Stimulated activated CD8-positive, alpha-beta memory T cell treated with anti-CD3 and anti-CD28 coated beads, Interleukin-7, amount 100 ng/mL, for 4 hours (primary cell): Measurements from ENCODE around the gene KBTBD13.
A peak's percentile ranks its signal among the peaks of the same experiment; 100 is the strongest.
"Not testable (repeated sequence)": the region's sequence is repeated elsewhere in the genome, so short reads cannot be mapped to it uniquely, and the experiment has no call there.

Source experiments
- DNase-seq, 2 donors: peaks; one replicate each; pipeline ENCODE4 v3.0.0-alpha.2; 2020; ENCODE audit warnings: low read depth in 2 of 2

The KBTBD13 gene

GRCh38 chr15:65069779-65070546 is 6.6 kb upstream of the KBTBD13 start:
- DNase-seq: no peak

GRCh38 chr15:65071381-65071811 is 5.2 kb upstream of the KBTBD13 start:
- no peak for DNase-seq

DNA sequence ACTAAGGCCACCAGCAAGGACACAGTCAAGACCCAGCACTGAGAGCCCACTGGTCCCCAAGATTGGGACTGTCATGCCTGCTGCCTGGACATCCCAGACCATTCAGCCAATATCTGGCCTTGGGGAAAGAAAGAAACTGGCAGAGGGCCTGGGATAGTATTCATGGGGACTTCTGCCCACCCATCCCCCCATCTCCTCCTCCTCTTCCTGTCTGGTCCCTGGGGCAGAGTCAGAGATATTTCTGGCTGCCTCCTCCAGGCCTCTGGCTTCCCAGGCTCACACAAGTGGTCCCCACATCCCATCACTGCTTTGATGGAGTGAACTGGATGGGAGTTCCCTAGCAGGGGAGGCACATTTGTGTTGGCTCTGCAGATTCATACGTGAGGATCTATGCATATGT is 4.5 kb upstream of the KBTBD13 start:
- no peak for DNase-seq

- DNase-seq: no peak
These were observed 3.9 kb upstream of the KBTBD13 start for GRCh38 chr15:65072617-65073016.

DNA sequence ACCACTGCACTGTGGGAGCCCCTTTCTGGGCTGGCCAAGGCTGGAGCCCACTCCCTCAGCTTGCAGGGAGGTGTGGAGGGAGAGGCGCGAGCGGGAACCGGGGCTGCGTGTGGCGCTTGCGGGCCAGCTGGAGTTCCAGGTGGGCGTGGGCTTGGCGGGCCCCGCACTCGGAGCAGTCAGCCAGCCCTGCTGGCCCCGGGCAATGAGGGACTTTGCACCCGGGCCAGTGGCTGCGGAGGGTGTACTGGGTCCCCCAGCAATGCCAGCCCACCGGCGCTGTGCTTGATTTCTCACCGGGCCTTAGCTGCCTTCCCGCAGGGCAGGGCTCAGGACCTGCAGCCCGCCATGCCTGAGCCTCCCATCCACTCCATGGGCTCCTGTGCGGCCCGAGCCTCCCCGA is 1.6 kb upstream of the KBTBD13 start:
- not testable (repeated sequence) for DNase-seq

DNA sequence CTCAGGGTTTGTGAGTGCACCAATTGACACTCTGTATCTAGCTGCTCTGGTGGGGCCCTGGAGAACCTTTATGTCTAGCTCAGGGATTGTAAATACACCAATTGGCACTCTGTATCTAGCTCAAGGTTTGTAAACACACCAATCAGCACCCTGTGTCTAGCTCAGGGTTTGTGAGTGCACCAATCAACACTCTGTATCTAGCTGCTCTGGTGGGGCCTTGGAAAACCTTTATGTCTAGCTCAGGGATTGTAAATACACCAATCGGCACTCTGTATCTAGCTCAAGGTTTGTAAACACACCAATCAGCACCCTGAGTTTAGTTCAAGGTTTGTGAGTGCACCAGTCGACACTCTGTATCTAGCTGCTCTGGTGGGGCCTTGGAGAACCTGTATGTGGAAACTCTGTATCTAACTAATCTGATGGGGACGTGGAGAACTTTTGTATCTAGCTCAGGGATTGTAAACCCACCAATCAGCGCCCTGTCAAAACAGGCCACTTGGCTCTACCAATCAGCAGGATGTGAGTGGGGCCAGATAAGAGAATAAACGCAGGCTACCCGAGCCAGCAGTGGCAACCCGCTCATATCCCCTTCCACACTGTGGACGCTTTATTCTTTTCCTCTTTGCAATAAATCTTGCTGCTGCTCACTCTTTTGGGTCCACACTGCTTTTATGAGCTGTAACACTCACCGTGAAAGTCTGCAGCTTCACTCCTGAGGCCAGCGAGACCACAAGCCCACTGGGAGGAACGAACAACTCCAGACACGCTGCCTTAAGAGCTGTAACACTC is 745 bp upstream of the KBTBD13 start:
- DNase-seq: not testable (repeated sequence)

GRCh38 chr15:65077291-65077980 is 890 bp downstream of the KBTBD13 start:
- no peak for DNase-seq

DNA sequence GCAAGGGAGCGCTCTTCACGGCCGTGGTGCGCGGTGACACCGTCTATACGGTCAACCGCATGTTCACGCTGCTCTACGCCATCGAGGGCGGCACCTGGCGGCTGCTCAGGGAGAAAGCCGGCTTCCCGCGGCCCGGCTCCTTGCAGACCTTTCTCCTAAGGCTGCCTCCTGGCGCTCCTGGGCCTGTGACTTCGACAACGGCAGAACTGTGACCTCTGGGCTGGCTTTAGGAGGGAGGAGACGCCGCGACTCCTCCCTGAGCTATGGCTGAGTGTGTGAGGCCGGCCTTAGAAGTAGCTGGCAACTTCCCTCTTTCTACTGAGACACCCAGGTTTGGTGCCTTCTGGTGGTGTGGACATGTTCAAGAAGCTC is 1.4 kb downstream of the KBTBD13 start:
- DNase-seq: peak in 1 of 2 donors; percentile 21

DNA sequence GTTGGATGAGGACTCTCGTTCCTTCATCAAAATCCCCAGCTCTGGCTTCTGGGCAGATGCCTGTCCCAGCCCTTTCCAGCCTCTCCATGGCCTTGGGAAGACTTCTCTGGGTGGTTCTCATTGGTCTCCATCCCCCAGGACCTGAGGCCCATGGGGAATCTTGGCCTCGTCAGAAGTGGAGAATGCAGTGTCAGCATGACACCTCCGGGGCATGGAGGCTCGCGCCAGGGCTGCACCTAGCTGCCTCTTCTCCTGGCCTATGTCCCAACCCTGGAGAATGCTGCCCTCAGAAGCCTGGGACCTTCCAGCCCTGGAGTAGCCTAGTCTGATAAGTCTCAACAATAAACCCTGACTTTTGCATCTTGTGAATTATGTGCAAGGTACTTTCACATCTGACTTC is 3.0 kb downstream of the KBTBD13 start:
- DNase-seq: no peak

- no peak for DNase-seq
These were observed 4.7 kb downstream of the KBTBD13 start for GRCh38 chr15:65081270-65081669.

DNA sequence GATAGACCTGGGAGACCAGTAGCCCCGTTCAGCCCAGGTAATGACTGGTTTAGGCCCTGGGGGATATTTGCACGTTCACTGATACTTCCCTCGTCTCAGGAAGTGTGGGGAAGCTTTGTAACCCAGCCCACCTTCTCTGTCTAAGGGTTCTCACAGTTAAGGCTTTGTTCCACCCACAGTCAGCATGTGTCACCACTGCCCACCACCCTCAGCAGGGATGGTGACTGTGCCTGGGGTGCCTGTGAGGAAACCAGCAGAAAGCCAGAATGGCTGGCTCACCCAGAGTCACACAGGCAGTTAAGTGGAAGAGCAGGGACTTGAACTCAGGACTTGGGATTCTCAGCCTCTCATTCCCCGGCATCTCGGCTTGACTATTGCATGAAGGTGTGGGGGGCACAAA is 5.2 kb downstream of the KBTBD13 start:
- DNase-seq: peak; percentile 8 to 14

DNA sequence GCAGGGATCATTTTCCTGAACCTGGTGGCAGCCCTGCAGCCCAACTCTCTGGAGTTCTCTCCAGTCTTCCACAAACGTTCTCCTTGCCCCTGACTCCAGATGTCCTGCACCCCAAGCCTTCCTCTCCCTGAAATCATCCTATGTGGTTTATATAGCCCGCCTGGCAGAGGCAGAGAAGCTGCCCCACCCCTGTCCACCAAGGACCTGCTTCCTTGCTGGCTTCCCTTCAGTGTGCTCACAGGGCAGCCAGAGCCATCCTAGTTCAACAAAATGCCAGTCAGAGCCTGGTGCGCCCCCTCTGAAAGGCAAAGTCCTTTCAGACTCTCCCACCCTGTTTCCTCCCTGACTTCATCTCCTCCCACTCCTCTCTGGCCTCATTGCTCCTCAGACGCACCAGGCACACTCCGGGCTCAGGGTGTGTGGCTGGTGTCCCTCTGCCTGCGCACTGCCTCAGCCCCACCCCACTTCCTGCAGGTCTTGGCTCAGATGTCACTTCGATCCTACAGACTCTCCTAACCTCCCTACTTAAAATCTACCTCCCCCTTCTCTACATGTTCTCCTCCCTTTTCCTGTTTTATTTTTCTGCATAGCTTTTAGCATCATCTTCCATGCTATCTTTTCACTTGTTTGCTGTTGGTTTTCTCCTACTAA is 5.9 kb downstream of the KBTBD13 start:
- DNase-seq: no peak

DNA sequence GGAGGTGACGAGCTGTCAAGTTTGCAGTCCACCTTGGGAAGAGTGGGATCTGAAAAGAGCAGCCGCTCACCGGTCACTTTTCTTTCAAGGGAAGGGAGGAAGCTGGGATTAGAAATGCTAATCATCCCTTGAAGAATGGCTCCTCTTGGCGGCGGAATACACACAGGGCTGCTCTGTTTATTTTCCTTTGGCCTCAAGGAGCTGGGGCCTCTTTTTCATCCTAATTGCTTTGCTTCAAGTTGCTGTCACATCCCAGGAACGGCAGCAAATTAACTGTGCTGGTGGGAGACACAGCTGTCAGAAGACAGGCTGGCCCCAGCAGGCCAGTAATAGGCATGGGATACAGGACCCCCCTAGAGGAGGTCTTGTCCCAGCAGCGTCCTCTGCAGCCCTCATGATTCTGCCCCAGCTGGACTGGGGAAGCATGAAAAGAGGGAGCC is 6.7 kb downstream of the KBTBD13 start:
- DNase-seq: no peak

GRCh38 chr15:65084500-65085206 is 8.1 kb downstream of the KBTBD13 start:
- no peak for DNase-seq

- no peak for DNase-seq
These were observed 8.7 kb downstream of the KBTBD13 start for GRCh38 chr15:65085207-65085753.

DNA sequence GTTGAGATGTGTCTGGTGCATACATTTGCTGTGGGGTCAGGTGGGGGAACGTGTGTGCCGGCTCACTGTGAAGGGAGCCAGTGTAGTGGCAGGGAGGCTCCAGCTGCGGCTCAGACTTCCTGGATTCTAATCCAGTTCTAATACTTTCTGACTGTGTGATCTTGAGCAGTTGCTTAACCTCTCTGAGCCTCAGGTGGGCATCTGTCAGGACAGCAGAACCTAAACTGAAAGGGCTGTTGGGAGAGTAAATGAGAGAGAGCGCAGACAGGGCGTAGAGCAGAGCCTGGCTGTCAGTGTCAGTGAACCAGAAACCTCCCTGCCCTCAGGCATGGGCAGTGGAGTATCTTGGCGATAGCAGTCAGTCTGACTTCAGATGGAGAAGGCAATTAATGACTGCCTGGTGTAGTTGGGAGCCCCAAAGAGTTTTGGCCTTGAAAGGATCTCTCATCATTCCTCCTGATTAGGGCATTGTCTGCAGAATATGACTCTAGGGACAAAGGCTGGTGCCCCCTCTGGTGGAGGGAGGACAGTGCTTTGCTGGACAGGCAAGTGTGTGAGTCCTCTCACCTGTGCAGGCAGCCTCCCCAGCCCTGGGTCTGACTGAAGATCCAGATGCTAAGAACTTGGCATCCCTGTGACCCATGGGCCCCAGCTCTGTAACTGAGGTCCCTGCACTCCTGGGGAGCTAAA is 9.6 kb downstream of the KBTBD13 start:
- no peak for DNase-seq

DNA sequence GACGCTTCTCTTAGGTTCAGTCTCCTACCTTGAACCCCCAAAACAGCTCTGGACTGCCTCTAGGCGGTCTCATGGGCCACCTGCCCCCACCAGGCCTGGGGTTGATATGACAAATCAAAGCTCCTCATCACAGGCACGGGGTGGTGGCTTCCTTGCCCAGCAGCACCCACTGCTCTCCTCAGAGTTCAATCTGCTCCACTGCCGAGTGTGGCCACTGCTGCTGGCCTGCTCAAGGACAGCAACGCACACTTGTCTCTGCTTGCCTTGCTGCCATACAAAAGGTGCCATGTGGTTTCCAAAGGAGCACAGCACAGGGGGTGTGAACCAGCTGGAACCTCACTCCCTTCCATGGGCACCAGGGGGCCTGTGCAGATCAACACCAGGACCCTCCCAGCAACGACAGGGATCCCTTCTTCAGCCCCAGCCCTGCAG is 10.2 kb downstream of the KBTBD13 start:
- DNase-seq: no peak

- DNase-seq: no peak
These were observed 10.9 kb downstream of the KBTBD13 start for GRCh38 chr15:65087411-65087810.

- DNase-seq: no peak
These were observed 11.5 kb downstream of the KBTBD13 start for GRCh38 chr15:65087873-65088642.

DNA sequence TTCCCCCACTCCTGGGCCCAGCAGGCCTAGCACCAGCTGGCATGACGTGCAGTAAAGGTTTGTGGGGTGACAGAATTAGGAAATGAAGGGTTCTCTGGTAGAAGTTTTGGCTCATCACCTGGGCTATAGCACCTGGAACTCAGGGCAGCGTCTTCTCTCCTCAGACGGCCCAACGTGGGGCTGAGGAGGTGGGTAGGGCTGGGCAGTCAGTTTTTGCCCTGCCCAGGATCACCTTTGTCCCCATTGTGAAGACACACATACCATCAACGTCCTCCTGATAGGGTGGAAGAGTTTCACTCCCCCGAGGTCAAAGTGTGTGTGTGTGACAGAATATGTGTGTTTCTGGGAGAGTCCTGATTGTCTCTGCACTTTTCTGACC is 12.1 kb downstream of the KBTBD13 start:
- DNase-seq: no peak
